ENCODE data around the gene GSTO2.

GRCh38 chr10:104316321-104317099 lies 47.5 kb downstream of the GSTO2 start:
- TF ChIP-seq, protein P1, sequence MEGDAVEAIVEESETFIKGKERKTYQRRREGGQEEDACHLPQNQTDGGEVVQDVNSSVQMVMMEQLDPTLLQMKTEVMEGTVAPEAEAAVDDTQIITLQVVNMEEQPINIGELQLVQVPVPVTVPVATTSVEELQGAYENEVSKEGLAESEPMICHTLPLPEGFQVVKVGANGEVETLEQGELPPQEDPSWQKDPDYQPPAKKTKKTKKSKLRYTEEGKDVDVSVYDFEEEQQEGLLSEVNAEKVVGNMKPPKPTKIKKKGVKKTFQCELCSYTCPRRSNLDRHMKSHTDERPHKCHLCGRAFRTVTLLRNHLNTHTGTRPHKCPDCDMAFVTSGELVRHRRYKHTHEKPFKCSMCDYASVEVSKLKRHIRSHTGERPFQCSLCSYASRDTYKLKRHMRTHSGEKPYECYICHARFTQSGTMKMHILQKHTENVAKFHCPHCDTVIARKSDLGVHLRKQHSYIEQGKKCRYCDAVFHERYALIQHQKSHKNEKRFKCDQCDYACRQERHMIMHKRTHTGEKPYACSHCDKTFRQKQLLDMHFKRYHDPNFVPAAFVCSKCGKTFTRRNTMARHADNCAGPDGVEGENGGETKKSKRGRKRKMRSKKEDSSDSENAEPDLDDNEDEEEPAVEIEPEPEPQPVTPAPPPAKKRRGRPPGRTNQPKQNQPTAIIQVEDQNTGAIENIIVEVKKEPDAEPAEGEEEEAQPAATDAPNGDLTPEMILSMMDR (conservative IDR thresholded peaks at IDR 0.05; ENCODE audit: low read length): no peak
- no peak for TF ChIP-seq EZH2phosphoT487 (IDR thresholded peaks at IDR 0.05; ENCODE audit: borderline replicate concordance, low read depth, low read length)
